GM19193 (cell line): ENCODE measurements around the gene C2orf80.
"Not testable (repeated sequence)": the region's sequence is repeated elsewhere in the genome, so short reads cannot be mapped to it uniquely, and the experiment has no call there.

Source experiments
- POLR2A ChIP-seq: IDR thresholded peaks from 4 replicates; pipeline ENCODE4 v1.6.1; 2011; ENCODE audit not compliant: insufficient read depth, insufficient read length; ENCODE audit errors: extremely low read depth

Gene C2orf80

GRCh38 chr2:208125251-208125650 lies 64.6 kb downstream of the C2orf80 start:
- TF ChIP-seq POLR2A, result no peak

GRCh38 chr2:208124013-208124715 lies 65.7 kb downstream of the C2orf80 start, which contains the start of gene CRYGD:
Gene CRYGD, minus strand, starts transcription at chr2:208124524. Its CDS starts 51 bp downstream, at chr2:208124473.
- TF ChIP-seq POLR2A, result not testable (repeated sequence)

GRCh38 chr2:208122248-208122647 lies 67.6 kb downstream of the C2orf80 start:
- no peak for TF ChIP-seq POLR2A

- TF ChIP-seq POLR2A, result no peak
Observed at GRCh38 chr2:208118918-208119317, 70.9 kb downstream of the C2orf80 start.
